ENCODE data around the gene ARSK.
A peak's percentile ranks its signal among the peaks of the same experiment; 100 is the strongest.

Gene ARSK, protein sequence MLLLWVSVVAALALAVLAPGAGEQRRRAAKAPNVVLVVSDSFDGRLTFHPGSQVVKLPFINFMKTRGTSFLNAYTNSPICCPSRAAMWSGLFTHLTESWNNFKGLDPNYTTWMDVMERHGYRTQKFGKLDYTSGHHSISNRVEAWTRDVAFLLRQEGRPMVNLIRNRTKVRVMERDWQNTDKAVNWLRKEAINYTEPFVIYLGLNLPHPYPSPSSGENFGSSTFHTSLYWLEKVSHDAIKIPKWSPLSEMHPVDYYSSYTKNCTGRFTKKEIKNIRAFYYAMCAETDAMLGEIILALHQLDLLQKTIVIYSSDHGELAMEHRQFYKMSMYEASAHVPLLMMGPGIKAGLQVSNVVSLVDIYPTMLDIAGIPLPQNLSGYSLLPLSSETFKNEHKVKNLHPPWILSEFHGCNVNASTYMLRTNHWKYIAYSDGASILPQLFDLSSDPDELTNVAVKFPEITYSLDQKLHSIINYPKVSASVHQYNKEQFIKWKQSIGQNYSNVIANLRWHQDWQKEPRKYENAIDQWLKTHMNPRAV

DNA sequence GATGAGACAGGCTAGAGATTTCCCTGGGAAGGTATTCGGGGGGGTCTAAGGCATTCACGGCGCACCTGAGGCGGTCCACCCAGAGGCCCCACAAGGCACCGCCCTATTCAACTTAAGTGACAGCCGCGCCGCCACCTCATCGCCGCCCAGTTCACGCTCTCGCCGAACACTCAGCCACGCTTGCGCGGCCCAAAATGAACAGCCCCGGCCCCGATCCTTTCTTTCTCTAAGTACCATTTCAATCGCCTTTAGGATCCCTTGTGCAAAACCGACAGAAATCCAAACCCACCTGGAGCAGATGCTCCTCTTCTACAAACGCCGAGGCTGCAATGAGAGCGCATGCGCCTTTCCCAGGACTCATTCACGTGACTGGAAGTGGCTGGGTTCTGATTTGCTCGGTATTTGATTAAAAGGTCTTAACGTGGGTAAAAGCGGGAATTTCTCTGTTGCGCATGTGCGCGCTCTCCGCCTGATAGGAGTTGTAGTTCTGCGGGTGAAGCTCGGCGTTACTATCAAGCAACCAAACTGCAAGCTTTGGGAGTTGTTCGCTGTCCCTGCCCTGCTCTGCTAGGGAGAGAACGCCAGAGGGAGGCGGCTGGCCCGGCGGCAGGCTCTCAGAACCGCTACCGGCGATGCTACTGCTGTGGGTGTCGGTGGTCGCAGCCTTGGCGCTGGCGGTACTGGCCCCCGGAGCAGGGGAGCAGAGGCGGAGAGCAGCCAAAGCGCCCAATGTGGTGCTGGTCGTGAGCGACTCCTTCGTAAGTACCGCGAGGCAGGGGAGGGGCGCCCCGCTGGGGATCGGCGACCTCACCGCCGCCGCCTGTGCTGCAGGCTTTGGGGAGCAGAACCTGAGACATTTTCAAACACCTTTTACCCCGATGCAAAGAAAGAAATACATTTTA, at the start of gene ARSK, which contains the start of gene SKIC3:
Gene ARSK, plus strand, starts transcription at position 455 of the 902 bp plus-strand sequence. Its CDS starts 178 bp downstream, at position 633.
Gene SKIC3, minus strand, starts transcription at position 331 of the 902 bp plus-strand sequence. CDS start 7,827 bp downstream, outside the sequence.
- Histone ChIP-seq H3K4me3 (ENCODE audit: low read length) (peak within 1 kb of the TSS; percentile 24), H3K36me3 (ENCODE audit: control insufficient read depth, insufficient read depth, low read length) (no peaks in the 10 kb centered on the region), H3K9me3 (ENCODE audit: control insufficient read depth, low read length) (no peaks in the 10 kb centered on the region), H3K4me1 (ENCODE audit: control insufficient read depth, insufficient read depth, low read length) (no peaks in the 10 kb centered on the region), H3K9ac (ENCODE audit: low read length) (peak within 1 kb of the TSS; percentile 71), H3K27me3 (ENCODE audit: control insufficient read depth, insufficient read depth, low read length) (no peaks in the 10 kb centered on the region)

DNA sequence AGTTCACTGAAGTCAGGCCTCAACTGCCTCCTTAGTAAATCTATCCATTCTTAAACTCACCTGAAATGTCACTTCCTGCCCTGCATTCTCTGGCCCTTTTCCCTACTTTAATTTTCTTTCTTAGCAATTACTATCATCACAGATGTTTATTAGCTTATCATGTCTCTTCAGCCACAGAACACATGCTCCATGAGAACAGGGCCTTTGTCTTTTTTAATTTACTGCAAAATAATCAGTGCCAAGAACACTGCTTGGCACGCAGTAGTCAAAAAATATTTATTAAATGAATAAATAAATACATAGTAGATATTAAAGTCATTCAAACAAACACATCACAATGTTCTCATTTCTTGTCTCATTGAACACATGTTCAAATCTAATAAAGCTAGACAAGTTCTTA, 46.4 kb upstream of the ARSK start:
- Histone ChIP-seq H3K36me3 (ENCODE audit: control insufficient read depth, insufficient read depth, low read length) (no peaks in the 10 kb centered on the region), H3K9me3 (ENCODE audit: control insufficient read depth, low read length) (no peaks in the 10 kb centered on the region), H3K27me3 (ENCODE audit: control insufficient read depth, insufficient read depth, low read length) (no peaks in the 10 kb centered on the region), H3K9ac (ENCODE audit: low read length) (no peak overlapping the region), H3K4me1 (ENCODE audit: control insufficient read depth, insufficient read depth, low read length) (peaks cover 5% of the 10 kb centered on the region), H3K4me3 (ENCODE audit: low read length) (no peak overlapping the region)

DNA sequence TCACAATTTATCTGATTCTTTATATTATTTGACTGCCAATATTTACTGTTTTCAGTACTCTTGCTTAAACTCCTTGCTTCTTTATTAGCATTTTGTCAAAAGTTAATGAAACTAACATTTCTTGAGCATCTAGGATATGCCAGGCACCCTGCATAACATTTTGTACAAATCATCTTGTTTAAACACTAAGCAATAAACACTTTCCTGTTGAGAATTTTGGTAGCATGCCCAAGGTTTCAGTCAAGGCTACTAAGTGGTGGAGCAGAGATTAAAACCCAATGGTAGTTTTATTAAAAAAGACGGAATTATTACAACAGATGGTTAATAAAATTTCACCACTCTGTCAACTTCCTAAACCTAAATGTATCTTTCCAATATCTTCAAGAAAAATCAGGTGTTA, 43.3 kb upstream of the ARSK start:
- peaks cover 5% of the 10 kb centered on the region for H3K36me3 ChIP-seq (ENCODE audit: control insufficient read depth, insufficient read depth, low read length)

DNA sequence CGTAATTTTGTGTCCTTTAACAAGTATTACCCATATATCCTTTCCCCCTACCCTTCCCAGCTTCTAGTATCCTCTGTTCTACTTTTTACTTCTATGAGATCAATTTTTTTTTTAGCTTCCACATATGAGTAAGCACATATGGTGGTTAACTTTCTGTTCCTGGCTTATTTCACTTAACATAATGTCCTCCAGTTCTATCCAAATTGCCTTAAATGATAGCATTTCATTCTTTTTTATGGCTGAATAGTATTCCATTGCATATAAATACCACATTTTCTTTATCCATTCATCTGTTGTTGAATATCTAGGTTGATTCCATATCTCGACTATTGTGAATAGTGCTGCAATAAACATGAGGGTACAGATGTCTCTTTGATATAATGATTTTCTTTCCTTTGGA, 36.5 kb upstream of the ARSK start:
- Histone ChIP-seq H3K4me1 (ENCODE audit: control insufficient read depth, insufficient read depth, low read length) (no peaks in the 10 kb centered on the region), H3K9me3 (ENCODE audit: control insufficient read depth, low read length) (no peaks in the 10 kb centered on the region), H3K27me3 (ENCODE audit: control insufficient read depth, insufficient read depth, low read length) (no peaks in the 10 kb centered on the region), H3K4me3 (ENCODE audit: low read length) (no peak overlapping the region), H3K36me3 (ENCODE audit: control insufficient read depth, insufficient read depth, low read length) (peaks cover 5% of the 10 kb centered on the region), H3K9ac (ENCODE audit: low read length) (no peak overlapping the region)

More for the DNA sequence above, 43.3 kb upstream of the ARSK start:
- Histone ChIP-seq H3K9me3 (ENCODE audit: control insufficient read depth, low read length) (no peaks in the 10 kb centered on the region), H3K9ac (ENCODE audit: low read length) (no peak overlapping the region), H3K4me3 (ENCODE audit: low read length) (no peak overlapping the region), H3K4me1 (ENCODE audit: control insufficient read depth, insufficient read depth, low read length) (peaks cover 5% of the 10 kb centered on the region), H3K27me3 (ENCODE audit: control insufficient read depth, insufficient read depth, low read length) (no peaks in the 10 kb centered on the region)

DNA sequence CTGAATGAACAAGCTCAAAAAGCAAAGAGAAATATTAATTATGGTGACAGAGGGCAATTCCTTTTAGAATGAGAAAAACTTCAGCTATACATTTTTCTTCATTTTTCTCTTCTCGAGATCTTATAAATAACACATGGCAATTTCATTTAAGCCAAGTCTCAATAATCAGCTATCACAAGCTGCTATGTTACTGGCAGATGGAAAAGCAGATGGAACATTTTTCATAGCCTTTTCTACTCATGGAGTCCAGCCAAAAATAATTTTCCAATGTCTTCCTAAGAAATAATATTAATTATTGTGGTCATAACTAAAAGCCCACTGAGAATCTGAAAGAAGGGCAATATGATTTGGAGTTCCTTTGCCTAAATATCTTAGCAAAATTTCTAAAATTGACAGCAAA, 35.8 kb upstream of the ARSK start:
- Histone ChIP-seq H3K9ac (ENCODE audit: low read length) (no peak overlapping the region), H3K4me1 (ENCODE audit: control insufficient read depth, insufficient read depth, low read length) (no peaks in the 10 kb centered on the region), H3K27me3 (ENCODE audit: control insufficient read depth, insufficient read depth, low read length) (no peaks in the 10 kb centered on the region), H3K36me3 (ENCODE audit: control insufficient read depth, insufficient read depth, low read length) (peaks cover 5% of the 10 kb centered on the region), H3K9me3 (ENCODE audit: control insufficient read depth, low read length) (no peaks in the 10 kb centered on the region), H3K4me3 (ENCODE audit: low read length) (no peak overlapping the region)

DNA sequence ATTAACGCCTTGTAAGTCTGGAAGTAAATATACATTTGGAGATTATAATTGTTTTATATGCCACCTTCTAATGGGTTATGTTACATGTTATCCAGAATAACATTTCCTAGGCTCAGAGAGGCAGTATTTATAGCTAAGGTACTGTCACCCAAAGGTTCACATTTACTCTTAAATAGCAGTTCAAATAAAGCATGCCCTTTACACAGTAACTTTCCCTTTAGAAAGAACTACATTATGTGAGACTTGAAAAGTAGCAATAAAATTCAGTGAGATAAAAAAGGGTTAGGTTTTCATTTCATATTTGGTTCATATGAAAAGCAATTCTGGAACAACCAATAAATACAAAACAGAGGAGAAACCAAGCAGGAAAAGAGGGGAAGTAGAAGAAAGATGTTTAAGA, 35.2 kb upstream of the ARSK start:
- Histone ChIP-seq H3K9me3 (ENCODE audit: control insufficient read depth, low read length) (no peaks in the 10 kb centered on the region), H3K27me3 (ENCODE audit: control insufficient read depth, insufficient read depth, low read length) (no peaks in the 10 kb centered on the region), H3K9ac (ENCODE audit: low read length) (no peak overlapping the region), H3K36me3 (ENCODE audit: control insufficient read depth, insufficient read depth, low read length) (peaks cover 5% of the 10 kb centered on the region), H3K4me1 (ENCODE audit: control insufficient read depth, insufficient read depth, low read length) (no peaks in the 10 kb centered on the region), H3K4me3 (ENCODE audit: low read length) (no peak overlapping the region)

DNA sequence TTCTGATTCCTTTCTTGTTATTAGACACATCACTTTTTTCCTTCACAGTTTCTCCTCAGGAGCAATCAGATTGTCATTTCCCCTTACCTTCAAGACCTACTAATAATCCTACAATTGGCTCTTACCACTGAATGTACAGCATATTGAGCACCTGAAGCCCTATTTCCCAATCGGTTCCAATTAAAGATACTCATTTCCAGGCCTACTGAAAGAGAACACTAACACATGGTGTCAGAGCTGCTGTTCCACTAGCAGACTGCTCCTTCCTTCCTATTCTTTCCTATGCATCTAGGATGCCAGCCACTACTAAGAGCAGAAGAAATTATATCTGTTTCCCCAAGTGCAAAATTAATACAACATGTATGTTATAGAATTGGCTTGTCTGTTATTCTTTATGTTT, 34.7 kb upstream of the ARSK start:
- Histone ChIP-seq H3K4me1 (ENCODE audit: control insufficient read depth, insufficient read depth, low read length) (no peaks in the 10 kb centered on the region), H3K36me3 (ENCODE audit: control insufficient read depth, insufficient read depth, low read length) (peaks cover under 1% of the 10 kb centered on the region), H3K9me3 (ENCODE audit: control insufficient read depth, low read length) (no peaks in the 10 kb centered on the region), H3K9ac (ENCODE audit: low read length) (no peak overlapping the region), H3K27me3 (ENCODE audit: control insufficient read depth, insufficient read depth, low read length) (no peaks in the 10 kb centered on the region), H3K4me3 (ENCODE audit: low read length) (no peak overlapping the region)

DNA sequence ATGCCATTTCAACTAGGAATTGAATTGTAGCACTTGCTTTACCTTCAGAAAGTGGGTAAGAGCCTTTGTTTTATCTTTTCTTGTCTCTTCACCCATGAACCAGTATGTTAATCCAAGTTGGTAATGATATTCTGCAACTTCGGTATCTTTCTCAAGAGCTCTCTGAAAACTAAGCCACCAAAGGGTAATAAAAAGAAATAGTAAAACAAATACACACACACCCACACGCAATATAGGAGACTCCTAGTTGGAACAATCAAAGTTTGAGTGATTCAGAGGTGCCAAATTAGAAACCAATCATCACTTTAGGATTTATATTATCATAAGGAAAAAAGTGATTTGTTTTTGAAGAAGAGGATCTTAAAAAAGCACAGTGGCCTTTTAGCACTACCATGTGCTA, 30.5 kb upstream of the ARSK start:
- H3K9ac ChIP-seq (ENCODE audit: low read length) = no peak overlapping the region
- H3K4me1 ChIP-seq (ENCODE audit: control insufficient read depth, insufficient read depth, low read length) = no peaks in the 10 kb centered on the region
- no peaks in the 10 kb centered on the region for H3K9me3 ChIP-seq (ENCODE audit: control insufficient read depth, low read length)
- H3K36me3 ChIP-seq (ENCODE audit: control insufficient read depth, insufficient read depth, low read length) = no peaks in the 10 kb centered on the region
- H3K4me3 ChIP-seq (ENCODE audit: low read length) = no peak overlapping the region
- no peaks in the 10 kb centered on the region for H3K27me3 ChIP-seq (ENCODE audit: control insufficient read depth, insufficient read depth, low read length)

DNA sequence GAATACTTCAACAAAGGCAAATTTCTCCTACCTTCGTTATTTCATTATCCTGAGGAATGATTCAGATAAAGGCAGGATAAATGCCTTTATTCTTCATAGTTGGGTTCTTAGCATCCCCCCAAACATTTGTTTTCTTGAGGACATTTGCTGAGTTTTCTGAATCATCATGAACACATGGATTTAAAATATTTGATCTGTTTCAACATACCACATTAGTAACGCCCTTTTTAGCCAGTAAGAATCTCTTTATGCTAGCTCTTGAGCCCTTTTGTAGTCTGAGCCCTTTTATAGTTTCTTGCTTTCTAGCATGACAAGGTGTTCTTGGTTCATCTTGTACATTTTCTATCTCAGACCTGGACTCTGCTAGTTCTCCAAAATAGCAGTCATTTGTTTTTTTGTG, 28.0 kb upstream of the ARSK start:
- H3K4me1 ChIP-seq (ENCODE audit: control insufficient read depth, insufficient read depth, low read length) = no peaks in the 10 kb centered on the region
- no peak overlapping the region for H3K9ac ChIP-seq (ENCODE audit: low read length)
- no peak overlapping the region for H3K4me3 ChIP-seq (ENCODE audit: low read length)
- no peaks in the 10 kb centered on the region for H3K9me3 ChIP-seq (ENCODE audit: control insufficient read depth, low read length)
- no peaks in the 10 kb centered on the region for H3K36me3 ChIP-seq (ENCODE audit: control insufficient read depth, insufficient read depth, low read length)
- no peaks in the 10 kb centered on the region for H3K27me3 ChIP-seq (ENCODE audit: control insufficient read depth, insufficient read depth, low read length)

DNA sequence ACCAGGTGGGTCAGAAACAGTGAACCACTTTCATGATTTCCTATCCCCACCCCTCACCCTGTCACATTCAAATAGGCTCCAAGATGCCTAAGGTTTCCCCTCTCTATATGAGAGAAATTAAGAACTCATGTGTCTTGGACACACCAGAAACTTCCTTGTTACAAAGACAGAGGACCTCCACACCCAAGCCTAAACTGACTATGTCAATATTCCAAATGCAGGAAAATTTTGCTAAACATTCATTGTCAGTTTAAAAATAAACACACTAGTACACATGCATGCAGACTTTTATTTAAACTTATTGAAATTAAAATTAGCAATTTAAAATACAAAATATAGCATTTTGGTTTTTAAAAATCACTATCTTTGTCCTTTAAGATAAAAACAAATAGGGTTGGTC, 26.3 kb upstream of the ARSK start:
- Histone ChIP-seq H3K4me3 (ENCODE audit: low read length) (no peak overlapping the region), H3K9ac (ENCODE audit: low read length) (no peak overlapping the region), H3K27me3 (ENCODE audit: control insufficient read depth, insufficient read depth, low read length) (no peaks in the 10 kb centered on the region), H3K9me3 (ENCODE audit: control insufficient read depth, low read length) (no peaks in the 10 kb centered on the region), H3K4me1 (ENCODE audit: control insufficient read depth, insufficient read depth, low read length) (no peaks in the 10 kb centered on the region), H3K36me3 (ENCODE audit: control insufficient read depth, insufficient read depth, low read length) (no peaks in the 10 kb centered on the region)

DNA sequence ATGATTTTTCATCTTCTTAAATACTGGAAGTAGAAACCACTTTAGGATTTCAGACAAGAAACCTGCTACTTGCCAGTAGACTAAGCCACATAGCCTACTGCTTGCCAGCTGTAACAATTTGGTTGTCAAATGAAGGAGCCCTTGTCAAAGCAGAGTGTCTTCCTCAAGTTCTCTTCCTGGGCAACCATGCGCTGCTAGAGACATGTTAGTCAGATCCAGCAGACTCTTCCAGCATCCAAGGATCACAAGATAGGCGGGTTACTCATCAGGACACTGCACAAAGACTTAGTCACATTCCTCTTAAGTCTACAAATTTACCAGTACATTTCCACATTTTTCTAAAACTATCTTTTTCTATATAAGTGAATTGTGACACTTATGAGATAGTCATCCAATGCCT, 24.5 kb upstream of the ARSK start:
- H3K9ac ChIP-seq (ENCODE audit: low read length) = no peak overlapping the region
- H3K4me1 ChIP-seq (ENCODE audit: control insufficient read depth, insufficient read depth, low read length) = no peaks in the 10 kb centered on the region
- no peak overlapping the region for H3K4me3 ChIP-seq (ENCODE audit: low read length)
- no peaks in the 10 kb centered on the region for H3K36me3 ChIP-seq (ENCODE audit: control insufficient read depth, insufficient read depth, low read length)
- H3K27me3 ChIP-seq (ENCODE audit: control insufficient read depth, insufficient read depth, low read length) = no peaks in the 10 kb centered on the region
- H3K9me3 ChIP-seq (ENCODE audit: control insufficient read depth, low read length) = no peaks in the 10 kb centered on the region

DNA sequence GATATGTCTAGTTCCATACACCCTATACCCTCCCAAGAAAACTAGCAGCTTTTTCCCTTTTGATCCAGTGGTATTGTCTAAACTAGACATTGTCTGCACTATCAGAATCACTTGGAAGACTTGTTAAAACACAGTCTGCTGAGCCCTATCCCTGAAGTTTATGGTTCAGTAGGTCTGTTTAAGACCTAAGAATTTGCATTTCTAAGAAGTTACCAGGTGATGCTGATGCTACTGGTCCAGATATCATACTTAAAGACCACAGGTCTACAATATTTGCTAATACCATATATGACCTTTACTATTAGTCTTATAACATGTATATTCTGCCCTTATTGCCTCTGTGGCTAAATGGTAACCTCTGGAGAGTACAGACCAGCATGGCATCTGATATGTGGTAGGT, 23.4 kb upstream of the ARSK start:
- Histone ChIP-seq H3K4me3 (ENCODE audit: low read length) (no peak overlapping the region), H3K4me1 (ENCODE audit: control insufficient read depth, insufficient read depth, low read length) (no peaks in the 10 kb centered on the region), H3K9me3 (ENCODE audit: control insufficient read depth, low read length) (no peaks in the 10 kb centered on the region), H3K27me3 (ENCODE audit: control insufficient read depth, insufficient read depth, low read length) (no peaks in the 10 kb centered on the region), H3K36me3 (ENCODE audit: control insufficient read depth, insufficient read depth, low read length) (no peaks in the 10 kb centered on the region), H3K9ac (ENCODE audit: low read length) (no peak overlapping the region)
